Measurements from ENCODE around the gene NCOA1. TPM values are rescaled to one million over a fixed set of nuclear protein-coding genes. Genes with fewer than 3 reads are reported as not detected.

NCOA1 gene
- polyA plus RNA-seq, 1 donor from 2014 or later, result 23.0 TPM

GRCh38 chr2:24816404-24816803 is 325.4 kb downstream of the NCOA1 start:
- Histone ChIP-seq H3K9ac (ENCODE audit: low read length) (no peak overlapping the region), H3K4me2 (ENCODE audit: low read length) (no peak overlapping the region)

GRCh38 chr2:24816884-24817283 is 325.8 kb downstream of the NCOA1 start:
- Histone ChIP-seq H3K9me3 (ENCODE audit: low read length) (no peaks in the 10 kb centered on the region), H3F3A (ENCODE audit: insufficient read depth, low read length, poor library complexity, severe bottlenecking) (no peaks in the 10 kb centered on the region), H4K20me1 (ENCODE audit: insufficient read depth) (no peaks in the 10 kb centered on the region), H3K9me2 (ENCODE audit: insufficient read depth, low read length) (no peaks in the 10 kb centered on the region), H3K4me2 (ENCODE audit: low read length) (no peak overlapping the region), H3K27me3 (ENCODE audit: insufficient read depth, low read depth, low read length) (no peaks in the 10 kb centered on the region), H3K4me3 (ENCODE audit: low read length) (no peak overlapping the region), H3K79me2 (replicated peaks; ENCODE audit: insufficient read depth, low read length) (peaks cover 9% of the 10 kb centered on the region), H3K27ac (ENCODE audit: low read length) (no peak overlapping the region), H2AFZ (ENCODE audit: low read depth, low read length) (no peak overlapping the region), H3K36me3 (ENCODE audit: insufficient read depth, low read length) (peaks cover 10% of the 10 kb centered on the region), H3K9ac (ENCODE audit: low read length) (no peak overlapping the region)
- TF ChIP-seq, protein P1, sequence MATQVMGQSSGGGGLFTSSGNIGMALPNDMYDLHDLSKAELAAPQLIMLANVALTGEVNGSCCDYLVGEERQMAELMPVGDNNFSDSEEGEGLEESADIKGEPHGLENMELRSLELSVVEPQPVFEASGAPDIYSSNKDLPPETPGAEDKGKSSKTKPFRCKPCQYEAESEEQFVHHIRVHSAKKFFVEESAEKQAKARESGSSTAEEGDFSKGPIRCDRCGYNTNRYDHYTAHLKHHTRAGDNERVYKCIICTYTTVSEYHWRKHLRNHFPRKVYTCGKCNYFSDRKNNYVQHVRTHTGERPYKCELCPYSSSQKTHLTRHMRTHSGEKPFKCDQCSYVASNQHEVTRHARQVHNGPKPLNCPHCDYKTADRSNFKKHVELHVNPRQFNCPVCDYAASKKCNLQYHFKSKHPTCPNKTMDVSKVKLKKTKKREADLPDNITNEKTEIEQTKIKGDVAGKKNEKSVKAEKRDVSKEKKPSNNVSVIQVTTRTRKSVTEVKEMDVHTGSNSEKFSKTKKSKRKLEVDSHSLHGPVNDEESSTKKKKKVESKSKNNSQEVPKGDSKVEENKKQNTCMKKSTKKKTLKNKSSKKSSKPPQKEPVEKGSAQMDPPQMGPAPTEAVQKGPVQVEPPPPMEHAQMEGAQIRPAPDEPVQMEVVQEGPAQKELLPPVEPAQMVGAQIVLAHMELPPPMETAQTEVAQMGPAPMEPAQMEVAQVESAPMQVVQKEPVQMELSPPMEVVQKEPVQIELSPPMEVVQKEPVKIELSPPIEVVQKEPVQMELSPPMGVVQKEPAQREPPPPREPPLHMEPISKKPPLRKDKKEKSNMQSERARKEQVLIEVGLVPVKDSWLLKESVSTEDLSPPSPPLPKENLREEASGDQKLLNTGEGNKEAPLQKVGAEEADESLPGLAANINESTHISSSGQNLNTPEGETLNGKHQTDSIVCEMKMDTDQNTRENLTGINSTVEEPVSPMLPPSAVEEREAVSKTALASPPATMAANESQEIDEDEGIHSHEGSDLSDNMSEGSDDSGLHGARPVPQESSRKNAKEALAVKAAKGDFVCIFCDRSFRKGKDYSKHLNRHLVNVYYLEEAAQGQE (IDR thresholded peaks at IDR 0.05; ENCODE audit: borderline replicate concordance), result no peak
- TF ChIP-seq EP300 (conservative IDR thresholded peaks at IDR 0.05; ENCODE audit: poor library complexity, severe bottlenecking) (no peak), TAF1 (IDR thresholded peaks at IDR 0.05; ENCODE audit: low read depth) (no peak), MXI1 (conservative IDR thresholded peaks at IDR 0.05; ENCODE audit: poor library complexity, severe bottlenecking) (no peak), CTCF (IDR thresholded peaks at IDR 0.05; ENCODE audit: poor library complexity, severe bottlenecking) (no peak), POLR2AphosphoS5 (IDR thresholded peaks at IDR 0.05) (no peak), EZH2 (IDR thresholded peaks at IDR 0.05; ENCODE audit: borderline replicate concordance, insufficient read depth, low read length, poor library complexity, severe bottlenecking) (no peak), RAD21 (conservative IDR thresholded peaks at IDR 0.05) (no peak), SMC3 (conservative IDR thresholded peaks at IDR 0.05; ENCODE audit: poor library complexity) (no peak)

More at GRCh38 chr2:24816404-24816803, 325.4 kb downstream of the NCOA1 start:
- no peaks in the 10 kb centered on the region for H3K9me2 ChIP-seq (ENCODE audit: insufficient read depth, low read length)
- no peak overlapping the region for H2AFZ ChIP-seq (ENCODE audit: low read depth, low read length)
- H3F3A ChIP-seq (ENCODE audit: insufficient read depth, low read length, poor library complexity, severe bottlenecking), result no peaks in the 10 kb centered on the region
- no peaks in the 10 kb centered on the region for H3K27me3 ChIP-seq (ENCODE audit: insufficient read depth, low read depth, low read length)
- H3K36me3 ChIP-seq (ENCODE audit: insufficient read depth, low read length), result peaks cover 10% of the 10 kb centered on the region
- no peaks in the 10 kb centered on the region for H4K20me1 ChIP-seq (ENCODE audit: insufficient read depth)
- H3K27ac ChIP-seq (ENCODE audit: low read length), result no peak overlapping the region
- H3K4me3 ChIP-seq (ENCODE audit: low read length), result no peak overlapping the region
- TF ChIP-seq SMC3 (conservative IDR thresholded peaks at IDR 0.05; ENCODE audit: poor library complexity) (no peak), TAF1 (IDR thresholded peaks at IDR 0.05; ENCODE audit: low read depth) (no peak), MXI1 (conservative IDR thresholded peaks at IDR 0.05; ENCODE audit: poor library complexity, severe bottlenecking) (no peak), EZH2 (IDR thresholded peaks at IDR 0.05; ENCODE audit: borderline replicate concordance, insufficient read depth, low read length, poor library complexity, severe bottlenecking) (no peak), POLR2AphosphoS5 (IDR thresholded peaks at IDR 0.05) (no peak)
- TF ChIP-seq, protein P1 (IDR thresholded peaks at IDR 0.05; ENCODE audit: borderline replicate concordance), result no peak
- H3K9me3 ChIP-seq (ENCODE audit: low read length), result no peaks in the 10 kb centered on the region
- peaks cover 10% of the 10 kb centered on the region for H3K79me2 ChIP-seq (replicated peaks; ENCODE audit: insufficient read depth, low read length)
